B cell (primary cell): Measurements from ENCODE around the gene GID4. TPM values are rescaled to one million over a fixed set of nuclear protein-coding genes. Genes with fewer than 3 reads are reported as not detected.

Source experiments
- ATAC-seq: fragments of 200-7000 bp; cut with Tn5 transposase; one replicate; pipeline ENCODE4 v1.10.0; 2021; ENCODE audit warnings: low read depth, mild to moderate bottlenecking, moderate number of reproducible peaks, moderate library complexity
- CTCF ChIA-PET: fragments of 350-600 bp; sonication (Branson Sonifier 250); formaldehyde crosslinking; loops from one replicate; lab custom pipeline; 2021; ENCODE audit warnings: antibody characterized with exemption, inconsistent platforms; lab: Charles Lee
- POLR2A ChIA-PET: fragments of 350-600 bp; sonication (Branson Sonifier 250); formaldehyde crosslinking; loops from one replicate; lab custom pipeline; 2021; ENCODE audit warnings: antibody characterized with exemption; lab: Charles Lee
- DNase-seq: peaks from one replicate; pipeline ENCODE4 v3.0.0; 2013
- H2AFZ ChIP-seq: 2 replicates; pipeline ENCODE4 v1.6.1; 2012; ENCODE audit warnings: mild to moderate bottlenecking, low read depth, low read length; ENCODE audit not compliant: insufficient read depth, poor library complexity, severe bottlenecking
- H3K27ac ChIP-seq, 2 donors: 1 replicate in 1 of 2; 2 replicates in 1 of 2; pipeline ENCODE4 v1.5.1; 2012 to 2013; ENCODE audit warnings: low read length in 2 of 2, mild to moderate bottlenecking in 2 of 2, moderate library complexity in 1 of 2
- H3K27me3 ChIP-seq, 4 experiments: fragments of 200-600 bp in 1 of 4; sonication (generic) in 1 of 4; replicated peaks in 1 of 4; 1 replicate in 2 of 4; 2 replicates in 2 of 4; pipeline versions ENCODE4 v1.6.1 to v1.7.0; 2013 to 2016; ENCODE audit warnings: low read length in 3 of 4, mild to moderate bottlenecking in 2 of 4, mixed read lengths in 1 of 4, moderate library complexity in 1 of 4; ENCODE audit not compliant: insufficient read depth in 4 of 4, control insufficient read depth in 3 of 4; ENCODE audit errors: control extremely low read depth in 1 of 4
- H3K36me3 ChIP-seq, 2 experiments: replicated peaks in 1 of 2; 1 replicate in 1 of 2; 2 replicates in 1 of 2; pipeline versions ENCODE4 v1.6.1 to v1.7.1; 2013; ENCODE audit warnings: low read length in 1 of 2; ENCODE audit not compliant: insufficient read depth in 2 of 2, control insufficient read depth in 1 of 2; ENCODE audit errors: control extremely low read depth in 1 of 2, extremely low read depth in 1 of 2
- H3K4me1 ChIP-seq, 2 donors: fragments of 200-600 bp in 1 of 2; sonication (generic) in 1 of 2; 1 replicate in 1 of 2; 2 replicates in 1 of 2; pipeline versions ENCODE4 v1.5.1 to v1.6.1; 2013 to 2017; ENCODE audit warnings: low read length in 2 of 2; ENCODE audit not compliant: control insufficient read depth in 2 of 2, insufficient read depth in 2 of 2
- H3K4me2 ChIP-seq: replicated peaks from 2 replicates; pipeline ENCODE3; 2012; ENCODE audit warnings: mild to moderate bottlenecking, low read depth, low read length; ENCODE audit not compliant: poor library complexity, severe bottlenecking
- H3K4me3 ChIP-seq, 5 experiments: fragments of 200-600 bp in 1 of 5; sonication (generic) in 1 of 5; 1 replicate in 3 of 5; 2 replicates in 2 of 5; pipeline versions ENCODE4 v1.5.1 to v1.7.0; 2011 to 2016; ENCODE audit warnings: low read length in 4 of 5, mild to moderate bottlenecking in 4 of 5, low read depth in 2 of 5, control low read depth in 1 of 5, moderate library complexity in 1 of 5; ENCODE audit not compliant: insufficient read depth in 1 of 5; ENCODE audit errors: control extremely low read depth in 1 of 5, extremely low read depth in 1 of 5
- H3K79me2 ChIP-seq: fragments of 200-600 bp; sonication (generic); one replicate; pipeline ENCODE4 v1.6.0; 2016; ENCODE audit warnings: low read length; ENCODE audit not compliant: control insufficient read depth, insufficient read depth
- H3K9ac ChIP-seq: fragments of 200-600 bp; sonication (generic); 2 replicates; pipeline ENCODE4 v1.6.1; 2017; ENCODE audit warnings: mild to moderate bottlenecking, low read length, moderate library complexity
- H3K9me3 ChIP-seq, 3 donors: one replicate each; pipeline versions ENCODE4 v1.6.1 to v1.7.1; 2013; ENCODE audit warnings: low read length in 2 of 3; ENCODE audit not compliant: control insufficient read depth in 2 of 3, insufficient read depth in 1 of 3; ENCODE audit errors: control extremely low read depth in 1 of 3
- H4K20me1 ChIP-seq: 2 replicates; pipeline ENCODE4 v1.6.0; 2012; ENCODE audit warnings: mild to moderate bottlenecking, low read length; ENCODE audit not compliant: insufficient read depth, control insufficient read depth, poor library complexity, severe bottlenecking
- H3K27ac Mint-ChIP-seq: one replicate; pipeline ENCODE4 v1.8.0; 2021; ENCODE audit warnings: mixed read lengths
- H3K27me3 Mint-ChIP-seq: one replicate; pipeline ENCODE4 v1.8.0; 2021; ENCODE audit warnings: mixed read lengths
- H3K4me1 Mint-ChIP-seq: one replicate; pipeline ENCODE4 v1.8.0; 2021; ENCODE audit warnings: mixed read lengths
- H3K4me3 Mint-ChIP-seq: one replicate; pipeline ENCODE4 v1.8.0; 2021; ENCODE audit warnings: mixed read lengths
- H3K9me3 Mint-ChIP-seq: one replicate; pipeline ENCODE4 v1.8.0; 2022; ENCODE audit warnings: mixed read lengths; ENCODE audit not compliant: insufficient read depth
- CTCF ChIP-seq: fragments of 200-600 bp; IDR thresholded peaks from one replicate; pipeline ENCODE4 v1.8.0; 2022; ENCODE audit warnings: antibody characterized with exemption, mild to moderate bottlenecking
- EZH2 ChIP-seq: IDR thresholded peaks from 2 replicates; pipeline ENCODE4 v1.6.1; 2012; ENCODE audit warnings: borderline replicate concordance, low read depth, mild to moderate bottlenecking, moderate library complexity, low read length; ENCODE audit not compliant: insufficient read depth, poor library complexity, severe bottlenecking
- WGBS: methylation state at CpG from one replicate; pipeline ENCODE4 v1.1.5; 2013; ENCODE audit warnings: missing lambda C conversion rate; ENCODE audit not compliant: insufficient coverage; 5-methylcytosine and 5-hydroxymethylcytosine counted together
- intact Hi-C: fragments of 100-400 bp; cut with micrococcal nuclease; formaldehyde crosslinking; loops from one replicate; pipeline ENCODE4 v1.10.0; 2022
- polyA plus RNA-seq: library from polyadenylated mRNA; depleted of rRNA; stranded (reverse); fragments of >200 nt; gene quantifications from 2 replicates; pipeline ENCODE4 v1.2.3, GENCODE V29; 2012
- total RNA-seq, 2 donors: library from RNA; stranded (reverse); fragments of 120-200 nt in 1 of 2; gene quantifications; 1 replicate in 1 of 2; 2 replicates in 1 of 2; pipeline versions ENCODE4 v1.2.3 to v1.2.4, GENCODE V29; 2013 to 2022

GID4 gene
- total and polyA plus RNA-seq, 2 donors (not counting 1 experiment from before 2014, with no cell fraction given), result 5.6 to 11.8 TPM

- Histone ChIP-seq H3K4me2 (no peak overlapping the region), H3K9me3 (no peaks in the 10 kb centered on the region), H3K4me1 (no peaks in the 10 kb centered on the region), H3K9ac (no peak overlapping the region), H3K36me3 (peaks cover 0 to 64% of the 10 kb centered on the region in 2 experiments), H3K27ac (no peak overlapping the region), H2AFZ (no peak overlapping the region), H3K79me2 (peaks cover 11% of the 10 kb centered on the region), H3K4me3 (no peak overlapping the region), H3K27me3 (no peaks in the 10 kb centered on the region), H4K20me1 (no peaks in the 10 kb centered on the region)
- CTCF ChIA-PET, result no interaction called here
- no peak overlapping the region for H3K4me3 Mint-ChIP-seq
- DNase-seq (no peak), ATAC-seq (no peak)
- intact Hi-C loops, result no loop called here
- H3K4me1 Mint-ChIP-seq, result no peaks in the 10 kb centered on the region
- WGBS, result 100% methylated on average over 5 of the region's 6 CpGs
- no peak for TF ChIP-seq CTCF
- TF ChIP-seq EZH2, result no peak
- POLR2A ChIA-PET, result no interaction called here
- H3K27me3 Mint-ChIP-seq, result no peaks in the 10 kb centered on the region
- no peak overlapping the region for H3K27ac Mint-ChIP-seq
- H3K9me3 Mint-ChIP-seq, result no peaks in the 10 kb centered on the region
These were observed 18.2 kb upstream of the GID4 start for GRCh38 chr17:18020971-18021370.

DNA sequence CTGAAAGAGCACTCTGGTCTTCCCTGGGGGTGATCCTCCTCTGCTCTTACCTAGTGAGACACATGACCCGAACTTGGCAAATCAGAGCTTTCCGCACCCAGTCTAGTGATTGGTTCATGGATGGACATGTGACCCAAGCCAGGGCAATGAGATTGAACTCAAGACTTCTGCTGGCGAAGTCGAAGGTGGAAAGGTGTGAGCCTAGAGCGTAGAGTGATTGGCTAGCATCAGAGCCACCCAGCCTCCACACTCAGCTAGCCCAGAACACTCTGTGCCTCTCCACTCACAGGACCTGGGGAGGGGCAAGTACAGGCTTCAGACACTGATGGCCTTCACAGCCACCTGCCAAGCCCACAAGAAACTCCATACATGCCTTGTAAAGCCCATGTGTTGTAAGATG lies 17.8 kb upstream of the GID4 start:
- Histone ChIP-seq H3K4me1 (no peaks in the 10 kb centered on the region), H3K27me3 (no peaks in the 10 kb centered on the region), H2AFZ (no peak overlapping the region), H3K9ac (no peak overlapping the region), H3K27ac (no peak overlapping the region), H3K79me2 (peaks cover 11% of the 10 kb centered on the region), H3K36me3 (peaks cover 0 to 67% of the 10 kb centered on the region in 2 experiments), H3K4me3 (no peak overlapping the region), H3K4me2 (no peak overlapping the region), H3K9me3 (no peaks in the 10 kb centered on the region), H4K20me1 (peaks cover 4% of the 10 kb centered on the region)
- WGBS, result 93% methylated on average over 4 of the region's 5 CpGs
- no peaks in the 10 kb centered on the region for H3K4me1 Mint-ChIP-seq
- no peak overlapping the region for H3K27ac Mint-ChIP-seq
- CTCF ChIA-PET, result no interaction called here
- no peak overlapping the region for H3K4me3 Mint-ChIP-seq
- DNase-seq (no peak), ATAC-seq (no peak)
- POLR2A ChIA-PET, result no interaction called here
- H3K27me3 Mint-ChIP-seq, result no peaks in the 10 kb centered on the region
- no peaks in the 10 kb centered on the region for H3K9me3 Mint-ChIP-seq
- intact Hi-C loops, result no loop called here
- TF ChIP-seq EZH2, result no peak
- no peak for TF ChIP-seq CTCF
